ENCODE results near the gene HBP1.
A peak's percentile ranks its signal among the peaks of the same experiment; 100 is the strongest.

- no peak for TF ChIP-seq CTCF (conservative IDR thresholded peaks at IDR 0.05; ENCODE audit: low read depth in 2 of 2)
- TF ChIP-seq, protein P1, sequence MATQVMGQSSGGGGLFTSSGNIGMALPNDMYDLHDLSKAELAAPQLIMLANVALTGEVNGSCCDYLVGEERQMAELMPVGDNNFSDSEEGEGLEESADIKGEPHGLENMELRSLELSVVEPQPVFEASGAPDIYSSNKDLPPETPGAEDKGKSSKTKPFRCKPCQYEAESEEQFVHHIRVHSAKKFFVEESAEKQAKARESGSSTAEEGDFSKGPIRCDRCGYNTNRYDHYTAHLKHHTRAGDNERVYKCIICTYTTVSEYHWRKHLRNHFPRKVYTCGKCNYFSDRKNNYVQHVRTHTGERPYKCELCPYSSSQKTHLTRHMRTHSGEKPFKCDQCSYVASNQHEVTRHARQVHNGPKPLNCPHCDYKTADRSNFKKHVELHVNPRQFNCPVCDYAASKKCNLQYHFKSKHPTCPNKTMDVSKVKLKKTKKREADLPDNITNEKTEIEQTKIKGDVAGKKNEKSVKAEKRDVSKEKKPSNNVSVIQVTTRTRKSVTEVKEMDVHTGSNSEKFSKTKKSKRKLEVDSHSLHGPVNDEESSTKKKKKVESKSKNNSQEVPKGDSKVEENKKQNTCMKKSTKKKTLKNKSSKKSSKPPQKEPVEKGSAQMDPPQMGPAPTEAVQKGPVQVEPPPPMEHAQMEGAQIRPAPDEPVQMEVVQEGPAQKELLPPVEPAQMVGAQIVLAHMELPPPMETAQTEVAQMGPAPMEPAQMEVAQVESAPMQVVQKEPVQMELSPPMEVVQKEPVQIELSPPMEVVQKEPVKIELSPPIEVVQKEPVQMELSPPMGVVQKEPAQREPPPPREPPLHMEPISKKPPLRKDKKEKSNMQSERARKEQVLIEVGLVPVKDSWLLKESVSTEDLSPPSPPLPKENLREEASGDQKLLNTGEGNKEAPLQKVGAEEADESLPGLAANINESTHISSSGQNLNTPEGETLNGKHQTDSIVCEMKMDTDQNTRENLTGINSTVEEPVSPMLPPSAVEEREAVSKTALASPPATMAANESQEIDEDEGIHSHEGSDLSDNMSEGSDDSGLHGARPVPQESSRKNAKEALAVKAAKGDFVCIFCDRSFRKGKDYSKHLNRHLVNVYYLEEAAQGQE (IDR thresholded peaks at IDR 0.05; ENCODE audit: unreplicated experiment): no peak
- peak; percentile 58 for TF ChIP-seq POLR2AphosphoS5 (IDR thresholded peaks at IDR 0.05; ENCODE audit: low read depth)
- no peak for TF ChIP-seq EZH2 (IDR thresholded peaks at IDR 0.05; ENCODE audit: low read depth, unreplicated experiment)
- no peak for TF ChIP-seq STAT1 (IDR thresholded peaks at IDR 0.05; ENCODE audit: unreplicated experiment)
- no peak for TF ChIP-seq EZH2phosphoT487 (IDR thresholded peaks at IDR 0.05; ENCODE audit: unreplicated experiment)
- TF ChIP-seq ZNF114 (CRISPR knock-in tag; IDR thresholded peaks at IDR 0.05): no peak
- TF ChIP-seq CREB1 (CRISPR knock-in tag; IDR thresholded peaks at IDR 0.05; ENCODE audit: low read depth): peak; percentile 64
- TF ChIP-seq JUNB (IDR thresholded peaks at IDR 0.05; ENCODE audit: unreplicated experiment): no peak
- TF ChIP-seq ZNF331 (CRISPR knock-in tag; IDR thresholded peaks at IDR 0.05; ENCODE audit: low read depth): no peak
- TF ChIP-seq ZNF462 (CRISPR knock-in tag; IDR thresholded peaks at IDR 0.05): no peak
- TF ChIP-seq, protein P2, sequence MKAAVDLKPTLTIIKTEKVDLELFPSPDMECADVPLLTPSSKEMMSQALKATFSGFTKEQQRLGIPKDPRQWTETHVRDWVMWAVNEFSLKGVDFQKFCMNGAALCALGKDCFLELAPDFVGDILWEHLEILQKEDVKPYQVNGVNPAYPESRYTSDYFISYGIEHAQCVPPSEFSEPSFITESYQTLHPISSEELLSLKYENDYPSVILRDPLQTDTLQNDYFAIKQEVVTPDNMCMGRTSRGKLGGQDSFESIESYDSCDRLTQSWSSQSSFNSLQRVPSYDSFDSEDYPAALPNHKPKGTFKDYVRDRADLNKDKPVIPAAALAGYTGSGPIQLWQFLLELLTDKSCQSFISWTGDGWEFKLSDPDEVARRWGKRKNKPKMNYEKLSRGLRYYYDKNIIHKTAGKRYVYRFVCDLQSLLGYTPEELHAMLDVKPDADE (IDR thresholded peaks at IDR 0.05): no peak
- TF ChIP-seq NANOG (IDR thresholded peaks at IDR 0.05; ENCODE audit: borderline replicate concordance): no peak
These were observed 582 bp downstream of the HBP1 start for GRCh38 chr7:107169120-107170050.
